T follicular helper cell (primary cell): ENCODE data around the gene GABPB1.

ENCODE experiments used
- DNase-seq: peaks from one replicate; pipeline ENCODE4 v3.0.0-alpha.2; 2020; ENCODE audit warnings: low read depth

The GABPB1 gene

DNA sequence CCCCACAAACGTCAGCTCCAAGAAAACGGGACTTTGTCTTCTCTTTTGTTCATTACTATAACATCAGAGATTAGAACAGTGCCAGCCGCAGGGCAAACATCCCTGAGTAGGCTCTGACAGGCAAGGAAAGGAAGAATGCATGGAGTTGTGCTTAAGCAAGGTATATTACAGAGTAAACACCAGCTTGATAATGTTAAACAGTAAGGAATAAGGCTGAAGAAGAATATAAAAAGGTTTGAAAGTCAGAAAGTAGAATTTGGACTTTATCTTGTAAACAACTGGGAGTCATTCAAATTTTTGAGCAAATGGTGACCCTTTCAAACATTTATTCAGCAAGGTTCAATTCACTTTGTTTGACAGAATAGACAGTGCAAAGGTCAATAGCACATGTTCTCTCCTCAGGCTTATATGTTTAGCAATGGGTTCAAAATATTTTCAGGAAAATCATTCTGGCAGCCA, 11.0 kb downstream of the GABPB1 start:
- DNase-seq, result no peak

DNA sequence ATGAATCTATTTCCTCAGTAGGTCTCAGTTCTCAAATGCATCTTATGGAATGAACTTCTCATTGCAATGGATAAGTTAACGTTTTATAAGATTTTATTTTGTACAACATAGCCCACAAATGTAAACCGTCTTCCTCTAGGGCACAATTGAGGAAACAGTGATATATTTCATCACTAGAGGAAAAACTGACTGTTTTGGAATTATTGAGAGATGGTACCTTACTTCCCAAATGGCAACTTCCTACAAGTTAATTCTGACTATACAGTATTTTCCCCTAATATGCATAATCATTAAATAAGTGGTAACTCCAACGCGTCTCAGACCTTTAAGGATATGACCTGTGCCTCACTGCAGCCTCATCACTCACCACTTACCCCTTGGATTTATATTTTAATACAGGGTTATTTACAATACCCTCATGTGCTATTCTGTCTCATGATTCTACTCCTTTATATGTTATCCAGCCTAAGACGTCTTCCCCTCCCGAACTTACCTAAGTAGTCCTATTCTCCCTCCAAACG, 13.3 kb downstream of the GABPB1 start:
- no peak for DNase-seq

DNA sequence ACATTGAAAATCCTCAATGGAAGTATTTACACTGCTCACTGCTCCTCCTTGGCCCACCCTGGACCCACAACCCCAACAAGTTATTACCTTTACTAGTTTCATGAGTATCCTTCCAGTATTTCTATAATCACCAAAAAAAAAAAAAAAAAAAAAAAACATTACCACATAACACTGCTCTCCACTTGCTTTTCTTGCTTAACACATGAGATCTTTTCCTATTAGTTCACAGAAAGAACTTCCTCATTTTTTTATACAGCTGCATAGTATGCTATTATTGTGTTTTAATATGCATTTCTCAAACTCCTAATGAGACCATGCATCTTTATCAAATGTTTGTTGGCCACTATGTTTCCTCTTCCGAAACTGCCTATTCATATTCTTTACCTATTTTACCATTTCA, 14.6 kb downstream of the GABPB1 start:
- DNase-seq, result no peak

DNA sequence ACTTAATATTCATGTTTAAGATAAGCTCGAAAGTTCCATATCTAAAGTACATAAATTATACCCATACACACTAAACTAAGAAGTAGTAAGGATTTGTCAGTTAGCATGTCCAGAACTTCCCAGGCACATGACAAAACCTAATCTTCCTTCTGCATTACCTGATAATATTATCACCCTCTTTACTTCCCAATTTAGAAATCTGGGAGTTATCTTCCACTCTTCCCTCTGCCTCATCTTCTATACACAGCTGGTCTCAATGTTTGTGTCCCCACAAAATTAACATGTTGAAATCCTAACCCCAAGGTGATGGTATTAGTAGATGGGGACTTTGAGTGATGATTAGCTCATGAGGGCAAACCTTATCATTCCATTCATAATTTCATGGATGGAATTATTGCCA, 15.3 kb downstream of the GABPB1 start:
- DNase-seq, result no peak

DNA sequence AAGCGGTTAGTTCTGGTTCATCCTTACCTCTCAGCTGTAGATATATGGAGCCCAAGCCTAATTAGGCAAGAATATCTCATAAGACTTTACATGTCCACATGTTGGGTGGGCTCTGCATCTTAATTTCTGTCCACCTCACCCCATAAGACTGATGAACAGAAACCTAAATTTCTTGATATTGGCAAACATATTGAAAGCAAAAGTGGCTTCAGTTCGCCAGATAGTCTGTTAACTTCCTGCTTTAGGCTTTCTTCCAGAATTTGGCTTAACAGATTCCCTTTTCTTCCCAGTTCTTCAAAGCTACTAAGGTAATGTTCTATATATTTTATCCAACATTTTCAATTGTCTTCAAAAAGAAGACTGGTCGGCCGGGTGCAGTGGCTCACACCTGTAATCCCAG, 19.7 kb downstream of the GABPB1 start:
- DNase-seq, result no peak

DNA sequence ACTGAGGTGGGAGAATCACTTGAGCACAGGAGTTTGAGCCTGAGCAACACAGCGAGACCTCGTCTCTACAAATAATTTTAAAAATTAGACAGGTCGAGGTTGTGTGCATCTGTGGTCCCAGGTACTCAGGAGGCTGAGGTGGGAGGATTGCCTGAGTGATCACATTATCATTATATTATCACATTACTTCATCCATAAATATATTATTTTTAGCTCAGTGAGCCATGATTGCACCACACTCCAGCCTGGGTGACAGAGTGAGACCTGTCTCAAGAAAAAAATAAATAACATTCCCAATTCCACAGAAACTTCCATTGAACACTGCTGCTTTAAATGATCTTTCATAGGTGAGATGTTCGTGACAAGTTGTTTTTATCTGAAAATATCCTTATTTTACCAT, 21.8 kb downstream of the GABPB1 start:
- no peak for DNase-seq

DNA sequence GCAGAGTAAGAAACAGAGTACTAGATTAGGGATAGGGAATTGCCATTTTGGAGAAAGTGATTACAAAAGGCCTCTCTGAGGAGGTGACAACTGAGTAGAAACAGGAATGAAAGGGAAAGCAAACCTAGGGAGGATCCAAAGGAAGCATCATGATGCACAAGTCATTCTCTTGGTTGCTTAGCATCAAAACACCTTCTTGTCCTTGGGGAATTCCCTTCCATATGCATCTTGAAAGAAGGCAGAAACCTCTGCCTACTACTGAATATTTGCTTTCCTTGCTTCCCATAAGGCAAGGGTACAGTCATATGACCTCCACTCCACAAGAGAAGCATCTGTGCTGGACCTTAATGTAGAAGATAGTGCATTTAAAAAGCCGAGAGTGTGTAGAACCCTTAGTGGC, 24.1 kb downstream of the GABPB1 start:
- no peak for DNase-seq

DNA sequence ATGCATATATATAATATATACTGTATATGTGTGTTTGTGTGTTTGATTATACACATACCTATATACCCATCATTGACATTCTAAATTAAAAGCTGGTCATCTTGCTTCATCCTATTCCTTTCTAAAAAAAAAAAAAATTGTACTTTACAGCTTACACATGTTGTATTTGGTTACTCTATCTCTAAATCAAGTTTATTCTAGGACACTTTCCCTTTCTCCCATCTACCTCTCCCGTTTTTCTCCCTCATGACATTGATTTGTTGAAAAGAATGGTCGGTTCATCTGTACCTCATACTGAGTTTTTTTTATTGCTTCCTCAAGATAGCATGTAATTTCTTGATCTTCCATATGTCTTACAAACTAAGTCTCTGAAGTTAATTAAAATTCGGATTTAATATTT, 26.9 kb downstream of the GABPB1 start:
- no peak for DNase-seq

DNA sequence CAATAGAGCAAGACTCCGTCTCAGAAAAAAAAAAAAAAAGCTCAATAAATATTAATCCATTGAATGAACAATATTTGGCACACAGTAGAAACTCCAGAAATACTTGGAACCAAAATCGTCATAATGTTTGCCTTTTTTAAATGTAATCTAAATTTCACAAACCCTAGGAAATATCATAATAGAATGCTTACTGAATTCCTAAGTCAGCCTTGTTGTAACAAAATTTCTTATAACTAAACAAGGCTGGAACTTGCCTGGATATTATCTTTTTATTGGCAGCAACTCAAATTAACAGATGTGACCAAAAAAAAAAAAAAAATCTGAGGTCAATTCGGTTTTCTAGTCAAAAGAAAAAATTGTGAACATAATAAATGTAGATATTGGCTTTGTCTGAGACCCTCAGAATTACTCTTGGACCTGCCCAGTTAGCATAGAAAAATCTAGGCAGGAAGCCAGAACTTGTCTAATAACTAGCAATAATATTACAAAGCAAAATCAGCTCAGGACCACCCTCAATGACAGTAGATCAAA, 33.3 kb downstream of the GABPB1 start:
- DNase-seq, result no peak

DNA sequence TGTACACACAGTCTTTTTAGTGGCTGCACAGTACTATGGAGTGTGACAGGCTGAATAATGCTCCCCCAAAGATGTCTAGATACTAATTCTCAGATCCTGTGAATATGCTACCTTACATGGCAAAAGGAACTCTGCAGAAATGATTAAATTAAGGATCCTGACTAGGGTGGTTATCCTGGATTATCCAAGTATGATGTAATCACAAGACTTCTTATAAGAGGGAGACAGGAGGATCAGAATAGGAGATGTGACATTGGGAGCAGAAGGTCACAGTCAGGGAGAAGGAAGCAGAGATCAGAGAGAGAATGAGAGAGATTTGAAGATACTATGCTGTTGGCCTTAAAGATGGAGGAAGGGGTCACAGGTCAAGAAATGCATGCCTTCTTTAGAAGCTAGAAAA, 34.5 kb downstream of the GABPB1 start:
- no peak for DNase-seq

DNA sequence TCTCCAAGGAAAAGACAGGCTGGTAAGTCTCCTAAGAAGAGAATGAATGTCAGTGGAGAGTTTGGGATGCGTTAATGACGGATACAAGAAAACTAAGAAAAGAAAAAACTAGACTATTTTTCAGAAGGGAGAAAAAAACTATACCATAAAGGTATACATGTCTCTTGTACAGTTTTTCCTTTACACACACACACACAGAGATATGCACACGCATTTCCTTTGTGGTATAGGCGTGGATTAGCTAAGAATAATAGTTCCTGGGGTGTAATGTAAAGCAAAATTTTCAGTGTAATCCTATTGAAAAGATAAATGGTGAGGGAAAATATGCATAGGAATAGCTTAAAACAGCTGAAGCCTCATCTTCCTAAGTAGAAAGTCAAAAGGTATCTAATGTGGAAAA, 36.3 kb downstream of the GABPB1 start:
- DNase-seq, result no peak

DNA sequence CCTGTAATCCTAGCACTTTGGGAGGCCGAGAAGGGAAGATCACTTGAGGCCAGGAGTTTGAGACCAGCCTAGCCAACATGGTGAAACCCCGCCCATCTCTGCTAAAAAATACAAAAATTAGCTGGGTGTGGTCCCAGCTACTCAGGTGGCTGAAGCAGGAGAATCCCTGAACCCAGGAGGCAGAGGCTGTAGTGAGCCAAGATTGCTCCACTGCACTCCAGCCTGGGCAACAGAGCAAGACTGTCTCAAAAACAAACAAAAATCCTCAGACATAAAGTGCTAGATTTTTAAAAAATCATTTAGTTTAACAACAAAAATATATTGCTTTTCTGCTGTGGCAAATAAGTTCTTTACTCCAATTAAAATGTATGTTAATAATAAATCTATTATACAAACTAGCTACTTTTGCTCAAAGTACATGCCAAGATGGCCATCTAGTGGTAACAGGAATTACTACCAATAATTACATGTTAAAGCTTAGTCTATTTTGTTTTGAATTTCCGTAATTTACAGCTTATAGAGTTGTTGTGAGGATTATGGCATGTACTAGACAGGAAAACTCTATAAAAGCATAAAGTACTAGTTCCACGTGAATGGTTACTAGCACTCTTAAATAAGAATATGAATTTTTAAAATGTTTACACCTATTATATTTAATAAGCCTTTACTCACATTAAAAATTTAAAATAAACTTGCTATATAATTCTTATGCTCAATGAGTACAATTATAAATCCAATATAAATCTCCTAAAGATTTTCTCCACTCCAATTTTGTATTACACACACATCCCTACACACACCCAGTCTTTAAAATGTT, 39.0 kb downstream of the GABPB1 start:
- DNase-seq, result no peak

DNA sequence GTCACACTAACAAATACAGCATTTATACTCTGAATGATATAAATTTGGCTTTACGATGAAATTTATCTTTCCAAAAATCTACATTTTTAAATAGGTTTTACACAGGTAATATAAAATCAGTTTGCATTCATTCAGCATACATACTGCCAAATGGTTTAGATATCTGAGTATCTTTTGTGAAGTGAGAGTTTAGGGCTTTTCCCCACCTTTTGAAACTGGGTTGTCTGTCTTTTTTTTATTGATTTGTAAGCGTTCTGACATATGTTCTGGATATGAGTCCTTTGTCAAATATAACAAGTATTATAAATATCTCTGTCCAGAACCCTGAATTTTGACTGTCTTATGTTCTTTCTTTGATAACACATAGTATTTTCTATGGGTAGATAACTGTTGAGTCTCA, 42.4 kb downstream of the GABPB1 start:
- no peak for DNase-seq

DNA sequence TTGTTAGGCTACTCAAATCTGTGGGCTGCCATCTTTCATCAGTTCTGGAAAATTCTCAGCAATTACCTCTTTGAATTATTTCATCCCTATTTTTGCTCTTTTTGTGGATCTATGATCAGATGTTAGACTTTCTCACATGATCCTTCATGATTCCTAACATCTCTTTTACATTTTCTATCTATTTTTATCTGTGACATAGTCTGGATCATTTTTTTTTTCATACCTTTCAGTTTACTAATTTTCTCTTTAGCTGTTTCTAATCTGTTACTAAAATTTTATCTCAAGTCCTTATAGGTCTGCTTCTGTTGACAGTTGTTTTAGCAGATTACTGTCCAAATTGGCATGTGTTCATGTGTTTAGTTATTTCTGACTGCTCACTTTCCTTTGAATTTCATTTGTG, 47.2 kb downstream of the GABPB1 start:
- no peak for DNase-seq

DNA sequence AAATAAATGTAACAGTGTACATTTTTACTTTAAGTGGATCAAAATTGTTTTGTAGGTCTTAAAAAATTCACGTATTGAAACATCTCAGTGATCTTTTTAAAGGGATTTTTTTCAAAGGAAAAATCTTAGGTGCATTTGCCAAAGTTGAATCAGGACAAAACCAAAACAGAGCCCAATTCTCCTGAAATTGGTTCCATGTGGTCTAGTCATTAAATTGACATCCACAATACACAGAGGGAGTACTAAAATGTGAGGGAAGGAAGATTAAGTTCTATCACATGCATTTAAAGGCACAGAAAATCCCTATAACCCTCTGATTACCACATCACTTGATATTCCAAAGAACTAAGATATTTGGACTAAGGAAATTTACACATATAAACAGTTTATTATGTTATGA, 50.2 kb downstream of the GABPB1 start:
- DNase-seq, result no peak

DNA sequence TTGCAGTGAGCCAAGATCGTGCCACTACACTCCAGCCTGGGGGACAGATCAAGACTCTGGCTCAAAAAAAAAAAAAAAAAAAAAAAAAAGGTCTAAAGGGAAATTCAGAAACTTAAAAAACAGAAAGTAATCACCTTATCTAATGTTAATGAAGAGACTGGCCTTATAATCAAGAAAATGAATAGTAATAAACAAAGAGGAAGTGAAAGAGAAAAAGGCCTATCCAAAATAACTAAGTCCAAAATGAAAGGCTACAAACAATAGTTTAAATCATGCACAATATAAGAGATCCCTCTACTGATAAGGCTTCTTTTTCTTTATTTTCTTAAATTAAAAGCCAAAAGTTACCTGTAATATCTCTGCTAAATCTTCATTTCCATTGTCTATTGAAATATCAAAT, 52.4 kb downstream of the GABPB1 start:
- no peak for DNase-seq

DNA sequence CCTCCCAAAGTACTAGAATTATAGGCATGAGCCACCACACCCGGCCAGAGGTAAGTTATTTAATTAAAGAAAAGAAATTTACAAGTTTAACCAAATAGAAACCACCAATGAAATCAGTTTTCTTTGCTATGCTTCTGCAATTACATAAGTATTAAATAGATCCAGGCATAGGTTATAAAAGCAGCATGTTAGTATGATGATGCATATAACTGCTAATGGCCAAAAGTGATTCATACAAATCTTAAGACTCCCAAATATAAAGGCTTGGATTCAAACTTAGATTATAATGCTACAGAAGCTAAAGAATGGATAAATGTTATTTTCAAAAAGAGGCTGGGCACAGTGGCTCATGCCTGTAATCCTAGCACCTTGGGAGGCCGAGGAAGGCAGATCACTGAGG, 56.7 kb downstream of the GABPB1 start:
- DNase-seq, result no peak

DNA sequence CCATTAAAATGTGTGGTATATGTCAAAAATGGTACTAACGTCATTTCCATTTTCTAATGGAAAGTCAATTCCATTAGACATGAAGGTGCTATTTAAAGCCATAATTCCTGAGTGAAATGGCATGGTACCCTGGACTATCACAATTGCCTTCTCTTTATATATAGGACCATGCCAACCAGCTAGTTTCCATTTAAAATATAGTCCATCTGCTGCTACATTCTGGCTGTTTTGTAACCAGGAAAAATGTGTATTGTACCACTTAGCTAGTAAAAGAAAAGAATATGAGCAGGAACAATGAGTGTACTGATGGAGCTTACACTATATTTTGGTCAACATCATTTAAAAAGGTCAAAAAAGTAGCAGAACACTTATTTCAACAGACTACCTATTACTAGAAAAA, 59.0 kb downstream of the GABPB1 start:
- DNase-seq, result no peak

DNA sequence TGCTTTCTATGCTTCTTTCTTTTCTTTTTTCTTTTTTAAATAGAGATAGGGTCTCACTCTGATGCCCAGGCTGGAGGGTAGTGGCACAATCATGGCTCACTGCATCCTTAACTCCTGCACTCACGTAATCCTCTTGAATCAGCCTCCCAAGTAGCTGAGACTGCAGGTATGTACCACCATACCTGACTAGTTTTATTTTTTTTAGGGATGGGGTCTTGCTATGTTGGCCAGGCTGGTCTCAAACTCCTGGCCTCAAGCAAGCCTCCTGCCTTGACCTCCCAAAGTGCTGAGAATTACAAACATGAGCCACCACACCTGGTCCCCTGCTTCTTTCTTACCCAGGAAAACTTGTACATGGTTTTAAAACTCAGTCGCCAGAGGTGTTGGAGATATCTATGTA, 65.2 kb downstream of the GABPB1 start:
- DNase-seq, result no peak

DNA sequence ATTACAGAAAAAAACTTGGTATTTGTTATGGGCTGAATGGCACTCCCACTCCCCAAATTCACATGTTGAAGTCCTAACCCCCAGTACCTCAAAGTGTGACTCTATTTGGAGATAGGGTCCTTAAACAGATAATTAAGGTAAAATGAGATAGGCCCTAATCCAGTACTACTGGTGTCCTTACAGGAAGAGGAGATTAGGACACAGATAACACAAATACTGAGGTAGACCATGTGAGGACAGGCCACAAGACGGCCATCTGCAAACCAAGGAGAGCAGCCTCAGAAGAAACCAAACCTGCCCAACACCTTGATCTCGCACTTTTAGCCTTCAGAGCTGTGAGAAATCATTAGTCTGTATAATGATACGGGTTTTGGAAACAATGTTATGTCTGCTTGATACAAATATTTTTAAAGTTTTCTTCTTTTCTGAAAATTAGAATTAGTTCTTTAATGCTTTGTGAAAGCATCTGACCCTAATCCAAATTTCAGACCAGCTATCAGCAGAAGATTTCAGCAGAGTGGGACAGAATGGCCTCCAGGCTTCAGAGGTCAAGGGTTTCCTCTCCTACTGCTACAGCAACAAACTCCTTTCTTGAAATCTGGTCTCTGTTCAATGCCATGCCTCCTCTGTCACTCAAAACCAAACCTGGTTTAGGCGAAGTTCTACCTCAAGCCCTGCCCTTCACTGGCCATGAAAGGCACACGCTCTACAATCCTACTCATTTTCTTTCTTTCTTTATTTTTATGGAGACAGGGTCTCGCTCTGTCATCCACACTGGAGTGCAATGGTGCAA, 67.5 kb downstream of the GABPB1 start:
- DNase-seq, result no peak

DNA sequence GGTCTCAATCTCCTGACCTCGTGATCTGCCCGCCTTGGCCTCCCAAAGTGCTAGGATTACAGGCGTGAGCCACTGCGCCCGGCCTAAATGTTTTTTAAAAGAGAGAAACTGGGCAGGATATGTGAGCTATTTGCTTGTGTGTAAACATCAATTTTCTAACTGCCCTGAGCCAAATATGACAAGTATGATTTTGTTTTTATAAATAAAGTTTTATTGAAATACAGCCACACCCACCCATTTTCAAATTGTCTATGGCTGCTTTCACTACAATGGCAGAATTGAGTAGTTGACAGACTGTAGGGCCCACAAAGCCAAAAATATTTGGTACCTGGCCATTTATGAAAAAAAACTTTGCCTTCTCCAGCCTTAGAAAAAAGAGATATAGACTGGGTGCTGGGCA, 73.6 kb downstream of the GABPB1 start:
- DNase-seq, result no peak

DNA sequence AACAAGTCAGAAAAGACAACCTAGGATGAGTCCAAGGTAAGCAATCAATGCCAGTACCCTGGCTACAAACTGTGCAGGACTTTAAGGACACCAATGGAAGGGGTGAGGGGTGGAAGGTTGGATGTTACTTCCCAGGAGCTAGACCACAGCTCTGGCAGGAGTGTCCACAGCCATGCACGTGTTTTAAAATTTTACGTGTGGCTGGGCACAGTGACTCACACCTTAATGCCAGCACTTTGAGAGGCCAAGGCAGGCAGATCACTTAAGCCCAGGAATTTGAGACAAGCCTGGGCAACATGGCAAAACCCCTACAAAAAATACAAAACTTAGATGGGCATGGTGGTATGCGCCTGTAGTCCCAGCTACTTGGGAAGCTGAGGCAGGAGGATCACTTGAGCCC, 74.7 kb downstream of the GABPB1 start:
- DNase-seq, result no peak

DNA sequence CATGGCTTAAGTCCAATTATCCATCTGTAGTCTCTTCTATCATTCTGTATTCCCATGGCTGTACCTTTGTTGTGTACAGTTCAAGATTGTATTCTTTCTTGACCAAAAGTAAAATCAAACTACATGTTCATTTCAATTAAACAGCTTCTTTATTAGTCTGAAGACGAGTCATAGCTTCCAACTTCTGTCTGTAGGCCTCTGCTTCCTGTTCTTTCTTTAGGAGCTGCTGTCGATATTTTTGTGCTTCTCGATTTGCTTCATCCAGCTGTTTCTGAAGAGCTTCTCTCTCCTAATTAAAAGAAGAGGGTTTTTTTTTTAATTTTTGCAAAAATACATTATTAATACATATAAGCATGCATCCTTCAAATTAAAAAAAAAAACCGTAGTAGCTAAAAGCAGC, 76.5 kb downstream of the GABPB1 start:
- no peak for DNase-seq
